T47D (cell line): Measurements from ENCODE around the gene TMEM190.
"Not testable (repeated sequence)": the region's sequence is repeated elsewhere in the genome, so short reads cannot be mapped to it uniquely, and the experiment has no call there.

Experiments used
- DNase-seq, 2 experiments: peaks; one replicate each; pipeline versions ENCODE4 v3.0.0 to v3.0.0-alpha.2; 2011 to 2012; ENCODE audit warnings: low read depth in 1 of 2, low spot score in 1 of 2
- JUND ChIP-seq: IDR thresholded peaks from 2 replicates; pipeline ENCODE4 v1.6.1; 2012; ENCODE audit warnings: low read depth
- in situ Hi-C: cut with HindIII; loops from 2 replicates; pipeline ENCODE4 v1.10.0; 2016; ENCODE audit warnings: low sequenced_read_pairs, low pct_unique_long_range_greater_than_20kb

TMEM190 gene

DNA sequence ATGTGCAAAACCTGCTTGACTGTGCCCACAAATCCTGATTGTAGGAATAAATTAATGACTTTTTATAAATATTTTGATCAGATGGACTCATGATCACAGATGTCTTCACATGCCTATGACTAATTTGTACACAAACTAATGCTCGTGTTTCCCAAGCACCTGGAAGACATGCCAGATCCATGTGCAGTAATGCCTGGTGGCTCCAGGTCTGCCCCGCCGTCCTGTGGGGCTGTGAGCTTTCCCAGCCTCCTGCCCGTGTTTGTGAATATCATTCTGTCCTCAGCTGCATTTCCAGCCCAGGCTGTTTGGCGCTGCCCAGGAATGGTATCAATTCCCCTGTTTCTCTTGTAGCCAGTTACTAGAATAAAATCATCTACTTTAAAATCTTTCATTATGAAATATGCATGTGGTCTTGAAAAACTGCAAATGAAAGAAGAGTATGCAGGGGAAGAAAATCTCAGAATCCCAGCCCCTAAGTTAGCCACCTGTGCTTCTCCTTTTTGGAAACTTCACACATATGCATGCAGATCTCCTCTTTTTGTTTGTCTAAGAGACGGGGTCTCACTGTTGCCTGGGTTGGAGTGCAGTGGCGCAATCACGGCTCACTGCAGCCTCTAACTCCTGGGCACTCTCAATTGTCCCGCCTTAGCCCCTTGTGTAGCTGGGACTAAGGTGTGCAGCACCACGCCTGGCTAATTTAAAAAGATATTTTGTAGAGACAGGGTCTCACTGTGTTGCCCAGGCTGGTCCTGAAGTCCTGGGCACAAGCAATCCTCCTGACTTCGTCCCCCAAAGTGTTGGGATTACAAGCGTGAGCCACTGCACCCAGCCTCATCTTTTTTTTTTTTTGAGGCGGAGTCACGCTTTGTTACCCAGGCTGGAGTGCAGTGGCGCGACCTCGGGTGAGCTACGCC lies 15.3 kb downstream of the TMEM190 start:
- no peak for DNase-seq
- no peak for TF ChIP-seq JUND
- in situ Hi-C loops: no loop called here

DNA sequence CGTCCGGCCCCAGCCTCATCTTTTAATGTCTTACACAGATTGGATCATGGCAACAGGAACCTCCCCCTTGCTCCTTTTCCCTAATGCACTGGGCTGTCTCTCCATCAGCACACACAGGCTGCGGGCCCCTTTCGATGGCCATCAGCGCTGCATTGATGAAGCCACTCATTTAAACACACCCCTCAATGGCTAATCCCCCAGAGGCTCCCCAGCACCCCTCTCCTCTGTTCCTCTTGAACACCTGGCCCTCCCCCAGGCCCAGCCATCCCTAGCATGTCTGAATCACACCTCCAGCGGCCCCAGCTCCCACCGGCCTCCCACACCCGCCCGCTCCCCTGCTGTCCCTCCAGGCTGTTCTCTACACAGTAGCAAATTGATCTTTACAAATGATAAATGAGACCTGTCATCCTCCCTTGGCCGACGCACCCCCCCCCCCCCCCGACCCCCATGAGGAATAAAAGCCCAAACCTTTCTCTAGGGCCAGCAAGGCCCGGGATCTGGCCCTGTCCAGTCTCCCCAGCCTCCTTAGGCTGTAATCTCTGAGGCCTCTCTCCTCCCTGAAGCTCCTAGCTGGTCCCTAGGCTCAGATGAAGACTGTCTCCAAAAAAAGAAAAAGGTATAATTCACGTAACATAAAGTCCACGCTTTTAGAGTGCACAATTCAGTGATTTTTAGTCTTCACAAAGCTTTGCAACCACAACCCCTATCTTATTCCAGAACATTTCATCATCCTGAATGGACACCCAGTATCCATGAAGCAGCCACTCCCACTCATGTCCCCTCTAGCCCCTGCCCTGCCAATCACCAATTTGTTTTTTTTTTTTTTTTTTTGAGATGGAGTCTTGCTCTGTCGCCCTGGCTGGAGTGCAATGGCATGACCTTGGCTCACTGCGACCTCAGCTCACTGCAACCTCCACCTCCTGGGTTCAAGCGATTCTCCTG lies 16.5 kb downstream of the TMEM190 start:
- no peak for DNase-seq
- in situ Hi-C loops: no loop called here
- no peak for TF ChIP-seq JUND

DNA sequence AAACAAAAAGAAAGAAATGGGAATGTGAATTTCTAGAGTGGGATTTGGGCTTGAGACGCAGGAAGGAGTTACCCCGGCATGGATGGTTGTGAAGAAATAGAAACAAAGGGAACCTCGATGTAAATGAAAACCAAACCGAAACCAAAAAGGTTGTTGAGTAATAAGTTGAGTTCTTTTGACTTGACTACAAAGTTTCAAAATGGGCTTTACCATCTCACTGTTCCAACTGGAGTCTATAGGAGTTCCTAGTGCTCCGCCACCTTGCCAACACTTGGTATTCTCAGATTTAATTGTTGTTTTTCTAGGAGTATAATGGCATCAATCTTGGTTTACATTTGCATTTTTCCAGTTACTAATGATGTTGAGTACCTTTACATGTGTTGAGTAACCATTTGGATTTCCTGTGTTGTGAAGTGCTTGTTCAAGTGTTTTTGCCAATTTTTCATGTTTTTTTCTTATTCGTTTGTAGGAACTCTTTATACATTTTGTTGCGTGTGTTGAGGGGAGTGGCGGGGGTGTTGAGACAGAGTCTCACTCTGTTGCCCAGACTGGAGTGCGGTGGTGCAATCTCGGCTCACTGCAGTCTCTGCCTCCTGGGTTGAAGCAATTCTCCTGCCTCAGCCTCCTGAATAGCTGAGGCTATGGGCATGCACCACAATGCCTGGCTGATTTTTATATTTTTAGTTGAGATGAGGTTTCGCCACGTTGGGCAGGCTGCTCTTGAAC lies 21.7 kb downstream of the TMEM190 start:
- in situ Hi-C loops: no loop called here
- no peak for TF ChIP-seq JUND
- no peak for DNase-seq

DNA sequence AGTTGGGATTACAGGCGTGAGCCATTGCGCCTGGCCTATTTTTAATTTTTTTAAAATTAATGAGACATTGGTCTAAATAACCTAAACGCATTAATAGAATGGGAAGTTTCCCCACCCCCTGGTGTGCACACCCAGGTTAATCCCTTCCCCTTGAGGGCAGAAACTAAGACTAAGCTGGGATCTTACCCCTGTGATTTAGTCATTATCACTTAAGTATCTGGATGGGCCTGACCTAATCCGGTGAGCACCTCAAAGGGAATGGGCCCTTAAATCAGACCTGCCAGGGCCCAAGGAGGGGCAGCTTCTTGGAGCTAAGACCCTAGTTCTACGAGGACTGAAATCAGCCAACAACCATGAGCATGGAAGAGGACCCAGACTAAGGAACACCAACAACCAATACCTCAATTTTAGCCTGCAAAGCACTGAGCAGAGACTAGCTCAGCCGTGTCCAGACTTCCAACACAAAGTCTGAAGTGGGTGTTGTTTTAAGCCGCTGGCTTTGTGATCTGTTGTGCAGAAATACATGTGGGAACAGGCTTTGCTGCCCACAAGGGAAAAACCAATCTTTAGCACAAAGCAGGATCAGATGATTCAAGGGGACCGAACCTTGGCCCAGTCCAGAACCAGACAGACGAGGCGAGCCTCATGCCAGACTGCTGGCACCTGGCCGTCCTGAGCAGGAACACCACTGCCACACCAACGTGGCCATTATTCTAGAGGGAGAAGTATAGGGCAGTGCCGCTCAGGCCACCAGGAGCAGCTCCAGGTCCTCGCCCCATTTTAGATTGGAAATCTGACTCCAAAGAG lies 23.9 kb downstream of the TMEM190 start:
- TF ChIP-seq JUND: no peak
- DNase-seq: no peak
- in situ Hi-C loops: no loop called here

DNA sequence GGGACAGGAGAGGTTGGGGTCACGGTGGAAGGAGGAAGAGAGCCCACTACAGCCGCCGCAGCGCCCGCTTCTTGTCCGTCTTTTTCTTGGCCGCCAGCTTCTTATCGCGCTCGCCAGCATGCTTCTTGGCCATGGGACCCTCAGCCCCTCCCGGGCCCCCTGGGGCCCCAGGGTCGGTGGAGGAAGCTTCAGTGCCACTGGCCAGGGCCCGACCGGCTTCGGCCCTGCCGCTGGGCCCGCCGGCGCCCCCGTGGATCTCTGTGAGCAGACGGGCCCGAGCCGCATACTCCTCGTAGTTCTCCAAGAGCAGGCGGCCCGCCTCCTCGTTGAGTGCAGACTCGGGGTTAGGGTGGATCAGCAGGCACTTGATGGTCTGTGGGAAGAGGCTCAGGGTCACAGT lies 24.8 kb downstream of the TMEM190 start:
- DNase-seq, in situ Hi-C loops: not testable (repeated sequence)

DNA sequence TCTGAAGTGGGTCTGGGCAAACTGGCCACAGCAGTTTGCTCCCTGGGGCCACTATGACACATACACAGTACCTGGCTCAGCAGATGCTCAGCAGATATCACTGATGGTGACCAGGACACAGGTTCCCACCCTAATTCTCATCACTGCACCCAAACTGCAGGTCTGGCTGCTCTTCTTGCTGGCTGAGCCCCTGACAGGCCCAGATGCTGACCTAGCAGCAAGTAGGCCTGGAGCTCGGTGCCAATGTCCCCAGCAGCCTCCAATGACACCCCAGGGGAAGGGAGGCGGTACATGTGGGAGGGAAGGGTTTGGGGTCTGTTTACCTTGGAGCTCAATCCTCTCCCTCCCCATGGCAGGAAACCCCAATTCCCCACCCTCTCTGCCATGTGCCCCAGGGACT lies 25.9 kb downstream of the TMEM190 start:
- no peak for DNase-seq
- in situ Hi-C loops: no loop called here
- TF ChIP-seq JUND: no peak

DNA sequence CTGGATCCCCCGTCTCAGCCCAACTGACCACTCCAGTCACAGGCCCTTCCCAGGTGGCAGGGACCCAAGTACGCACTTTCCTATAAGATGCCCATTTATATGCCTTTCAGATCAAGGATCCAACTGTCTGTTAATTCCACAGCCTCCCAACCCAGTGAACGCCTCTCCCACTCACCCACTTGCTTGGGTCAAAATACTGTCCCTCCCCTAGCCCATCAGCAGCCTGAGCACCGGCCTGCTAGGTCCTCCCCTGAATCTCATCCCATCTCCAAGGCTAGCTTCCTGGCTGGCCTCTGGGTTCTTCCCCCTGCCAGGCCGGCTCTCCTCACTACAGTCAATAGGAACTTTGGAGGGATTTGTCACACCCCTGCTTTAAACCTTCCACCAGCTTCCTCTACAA lies 29.0 kb downstream of the TMEM190 start:
- in situ Hi-C loops: no loop called here
- TF ChIP-seq JUND: no peak
- no peak for DNase-seq

DNA sequence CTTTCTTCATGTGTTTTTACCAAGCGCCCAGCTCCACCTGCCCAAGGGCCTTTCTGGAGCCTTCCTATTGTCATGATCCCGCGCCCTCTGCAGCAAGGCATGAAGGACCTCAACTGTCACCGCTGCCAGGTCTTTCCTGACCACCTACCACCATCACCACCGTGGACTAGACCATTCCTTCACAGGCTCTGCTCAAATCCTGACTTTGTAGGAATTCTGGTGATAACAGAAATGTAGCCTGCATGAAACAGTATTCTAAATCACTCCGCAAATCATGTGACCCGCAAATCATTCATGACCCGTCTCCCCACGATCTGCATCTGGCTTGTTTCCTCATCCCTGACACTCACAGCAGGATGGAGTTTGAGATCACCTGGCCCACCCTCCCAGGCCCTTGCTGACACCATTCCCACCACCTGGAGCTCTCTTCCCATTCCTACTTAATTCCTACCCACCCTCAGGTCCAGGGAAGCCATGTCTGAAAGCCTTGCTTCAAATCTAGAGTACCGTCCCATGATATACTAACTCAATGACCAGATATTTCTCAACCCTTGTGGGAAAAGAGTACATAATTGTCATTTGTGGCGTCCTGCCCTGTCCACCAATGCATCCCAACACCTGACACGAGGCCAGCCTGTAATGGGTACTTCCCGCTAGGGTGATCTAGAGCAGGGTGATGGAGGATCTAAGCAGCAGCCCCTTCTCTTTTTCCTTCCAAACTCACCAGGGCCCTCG lies 29.6 kb downstream of the TMEM190 start:
- no peak for TF ChIP-seq JUND
- DNase-seq: no peak
- in situ Hi-C loops: no loop called here

DNA sequence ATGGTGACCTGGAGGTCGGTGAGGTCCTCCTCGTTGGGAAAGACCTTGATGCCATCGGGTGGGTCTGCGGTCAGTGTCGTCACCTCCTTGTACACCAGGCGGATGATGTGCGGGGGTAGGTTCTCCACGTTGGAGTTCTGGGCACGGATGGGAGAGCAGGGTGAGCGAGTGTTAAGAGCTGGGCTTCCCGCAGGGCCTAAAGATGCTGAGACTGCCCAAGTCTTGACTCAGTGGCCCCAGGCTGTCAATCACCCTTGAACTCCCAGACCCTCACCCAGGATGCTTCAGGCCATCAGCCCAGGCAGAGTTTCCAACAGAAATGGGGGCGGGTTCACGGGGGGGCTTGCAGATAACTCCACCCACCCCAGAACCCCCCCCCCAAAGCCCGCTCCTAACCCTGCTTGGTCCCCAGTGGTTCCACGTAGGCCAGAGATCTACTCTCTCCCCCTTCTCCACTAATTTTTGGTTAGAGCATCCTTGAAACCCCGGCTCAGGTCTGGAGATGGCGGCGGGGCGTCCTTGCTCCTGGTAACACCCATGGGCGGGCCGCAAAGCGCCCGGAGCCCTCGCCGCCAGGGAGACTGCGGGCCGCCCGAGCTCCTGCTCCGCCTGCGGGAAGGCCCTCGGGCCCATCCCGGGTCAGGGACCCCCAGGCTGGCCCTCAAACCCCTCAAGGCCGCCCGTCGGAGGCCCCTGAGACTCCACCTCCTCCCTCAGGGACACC lies 30.4 kb downstream of the TMEM190 start:
- TF ChIP-seq JUND: no peak
- in situ Hi-C loops: no loop called here
- DNase-seq: no peak

DNA sequence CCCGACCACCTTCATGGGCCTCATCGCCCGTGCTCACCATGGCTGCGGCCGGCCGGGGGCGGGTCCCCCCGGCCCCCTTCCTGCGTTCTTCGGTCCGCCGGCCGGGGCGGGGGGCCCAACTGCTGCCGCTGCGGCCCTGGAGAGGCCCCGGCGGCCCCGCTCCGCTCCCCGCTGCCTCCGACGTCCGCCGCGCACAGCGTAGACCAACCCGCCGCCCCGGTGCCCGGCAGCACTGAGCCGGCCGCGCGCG lies 30.8 kb downstream of the TMEM190 start, which contains the start of gene UBE2S:
TSS of gene UBE2S (minus strand) at position 239 of the 250 bp plus-strand sequence. CDS start at position 40, 199 bp downstream.
- DNase-seq, in situ Hi-C loops: not testable (repeated sequence)
